HL-60 (cell line): ENCODE data around the gene CISD3.

Source experiments
- CTCF ChIP-seq: IDR thresholded peaks from one replicate; pipeline ENCODE4 v1.5.1; 2011; ENCODE audit warnings: low read length, control low read depth, inconsistent platforms; ENCODE audit not compliant: insufficient read depth
- POLR2AphosphoS5 ChIP-seq: IDR thresholded peaks from 2 replicates; pipeline ENCODE4 v1.6.1; 2012; ENCODE audit warnings: low read depth
- REST ChIP-seq: IDR thresholded peaks from 2 replicates; pipeline ENCODE4 v1.6.1; 2012; ENCODE audit warnings: low read depth; ENCODE audit not compliant: insufficient replicate concordance
- SPI1 ChIP-seq: IDR thresholded peaks from 2 replicates; pipeline ENCODE4 v1.6.1; 2012; ENCODE audit warnings: low read depth, mild to moderate bottlenecking, borderline replicate concordance

- no peak for TF ChIP-seq CTCF
- TF ChIP-seq REST = no peak
- TF ChIP-seq POLR2AphosphoS5 = no peak
- no peak for TF ChIP-seq SPI1
Measured at GRCh38 chr17:38733282-38733981, 3.3 kb downstream of the CISD3 start.
